Body of pancreas (tissue), 4 donors: Measurements from ENCODE around the gene IKBIP.

Source experiments
- POLR2A ChIP-seq, 3 donors: fragments of 450-650 bp; IDR thresholded peaks; one replicate each; pipeline ENCODE4 v1.6.1; 2016; ENCODE audit warnings: antibody characterized with exemption in 3 of 3, mild to moderate bottlenecking in 2 of 3
- TF ChIP-seq, protein P1 (sequence below), 7 experiments: fragments of 450-650 bp in 4 of 7; fragments of 200-600 bp in 3 of 7; sonication (generic) in 3 of 7; IDR thresholded peaks; one replicate each; pipeline ENCODE4 v1.5.1; 2016 to 2019; ENCODE audit warnings: antibody characterized with exemption in 7 of 7

DNA sequence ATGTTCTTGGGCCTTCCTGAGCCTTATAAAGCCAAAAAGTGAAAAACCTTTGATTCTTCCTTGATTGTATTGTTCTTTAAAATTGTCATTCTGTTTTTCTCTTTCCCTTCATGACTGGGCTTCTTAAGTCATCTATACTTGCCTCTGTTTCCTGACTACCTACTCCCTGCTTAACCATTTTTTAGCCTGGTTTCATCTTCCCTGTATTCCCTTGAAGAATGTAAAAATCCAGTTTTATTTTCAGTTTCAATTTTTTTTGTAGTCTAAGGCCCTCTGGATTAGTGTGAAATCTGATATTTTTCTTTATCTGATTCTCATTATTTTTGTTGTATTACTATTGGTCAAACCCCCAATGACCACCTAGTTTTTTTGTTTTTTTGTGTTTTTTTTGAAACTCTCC lies 46.8 kb upstream of the IKBIP start:
- TF ChIP-seq, protein P1, sequence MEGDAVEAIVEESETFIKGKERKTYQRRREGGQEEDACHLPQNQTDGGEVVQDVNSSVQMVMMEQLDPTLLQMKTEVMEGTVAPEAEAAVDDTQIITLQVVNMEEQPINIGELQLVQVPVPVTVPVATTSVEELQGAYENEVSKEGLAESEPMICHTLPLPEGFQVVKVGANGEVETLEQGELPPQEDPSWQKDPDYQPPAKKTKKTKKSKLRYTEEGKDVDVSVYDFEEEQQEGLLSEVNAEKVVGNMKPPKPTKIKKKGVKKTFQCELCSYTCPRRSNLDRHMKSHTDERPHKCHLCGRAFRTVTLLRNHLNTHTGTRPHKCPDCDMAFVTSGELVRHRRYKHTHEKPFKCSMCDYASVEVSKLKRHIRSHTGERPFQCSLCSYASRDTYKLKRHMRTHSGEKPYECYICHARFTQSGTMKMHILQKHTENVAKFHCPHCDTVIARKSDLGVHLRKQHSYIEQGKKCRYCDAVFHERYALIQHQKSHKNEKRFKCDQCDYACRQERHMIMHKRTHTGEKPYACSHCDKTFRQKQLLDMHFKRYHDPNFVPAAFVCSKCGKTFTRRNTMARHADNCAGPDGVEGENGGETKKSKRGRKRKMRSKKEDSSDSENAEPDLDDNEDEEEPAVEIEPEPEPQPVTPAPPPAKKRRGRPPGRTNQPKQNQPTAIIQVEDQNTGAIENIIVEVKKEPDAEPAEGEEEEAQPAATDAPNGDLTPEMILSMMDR (IDR thresholded peaks at IDR 0.05) = no peak
- TF ChIP-seq POLR2A (IDR thresholded peaks at IDR 0.05) = no peak
